Pancreas (tissue), 10 donors: ENCODE results near the gene CNKSR3. TPM values are rescaled to one million over a fixed set of nuclear protein-coding genes. Genes with fewer than 3 reads are reported as not detected.

Source experiments
- ATAC-seq, 4 donors: fragments of 200-7000 bp; cut with Tn5 transposase; one replicate each; pipeline versions ENCODE4 v1.8.0 to v1.9.1; 2020; ENCODE audit warnings: mild to moderate bottlenecking in 4 of 4, moderate library complexity in 4 of 4
- DNase-seq, 6 donors: peaks; one replicate each; pipeline ENCODE4 v3.0.0-alpha.2; 2020
- FAIRE-seq: peaks from 2 replicates; lab custom pipeline; 2012; peaks lifted over from hg19 to GRCh38; lab: Jason Lieb, UNC
- H3K27ac ChIP-seq, 4 donors: fragments of 200-600 bp; sonication (generic); 1 replicate in 3 of 4; 2 replicates in 1 of 4; pipeline versions ENCODE4 v1.5.0 to v1.8.0; 2020
- H3K27me3 ChIP-seq, 4 donors: fragments of 200-600 bp; one replicate each; pipeline ENCODE4 v1.8.0; 2021
- H3K36me3 ChIP-seq, 3 donors: fragments of 200-600 bp; sonication (generic) in 1 of 3; one replicate each; pipeline versions ENCODE4 v1.5.0 to v1.8.0; 2020 to 2021
- H3K4me1 ChIP-seq, 3 donors: fragments of 200-600 bp; one replicate each; pipeline ENCODE4 v1.8.0; 2021
- H3K4me3 ChIP-seq, 4 donors: fragments of 200-600 bp; sonication (generic) in 2 of 4; one replicate each; pipeline versions ENCODE4 v1.5.0 to v1.8.0; 2020 to 2021
- H3K9me3 ChIP-seq, 4 donors: fragments of 200-600 bp; one replicate each; pipeline ENCODE4 v1.8.0; 2021
- WGBS, 2 donors: extraction: QIAGEN DNeasy Blood & Tissue Kit; methylation state at CpG; one replicate each; pipeline ENCODE4 v1.1.7; 2013; 5-methylcytosine and 5-hydroxymethylcytosine counted together
- intact Hi-C, 3 donors: fragments of 100-400 bp; cut with DNase I; formaldehyde crosslinking; loops; one replicate each; pipeline versions ENCODE4 v1.11.1 to v1.14.2; 2022
- polyA plus RNA-seq, 2 donors: library from polyadenylated mRNA; stranded (reverse); fragments of 200-250 nt; gene quantifications; one replicate each; pipeline ENCODE4 v1.2.3, GENCODE V29; 2013
- total RNA-seq, 6 donors: library from RNA; stranded (reverse); fragmentation: NEBNext Ultra II Directional in 4 of 6; extraction: Animal tissue kit (Norgen Biotek cat#: 25700) in 4 of 6; gene quantifications; one replicate each; pipeline versions ENCODE4 v1.2.1 to v1.2.4, GENCODE V29; 2021 to 2023
- TF ChIP-seq, protein P1 (sequence below), 4 donors: fragments of 200-600 bp; sonication (generic) in 3 of 4; IDR thresholded peaks; one replicate each; pipeline versions ENCODE4 v1.5.0 to v1.8.0; 2021; ENCODE audit warnings: antibody characterized with exemption in 4 of 4
- donor health status: healthy with polysubstance abuse.
- donor health status: DM: no; HTN: no; CAD: no; lungs with moderate emphysema.
- donor health status: DM: no; HTN: no; CAD: no.
- donor health status: control.
- donor health status: control.
- donor health status: Bipolar disorder and iron deficiency.
- donor health status: DM: yes; HTN: yes; CAD: no.
- donor health status: DM: no; HTN: no; CAD: no.
- donor health status: DM: no; HTN: no; CAD: no.
- donor health status: DM: yes; HTN: yes; CAD: no.

Gene CNKSR3
- total and polyA plus RNA-seq, 8 donors: 7.6 to 24.2 (median 18.6) TPM

DNA sequence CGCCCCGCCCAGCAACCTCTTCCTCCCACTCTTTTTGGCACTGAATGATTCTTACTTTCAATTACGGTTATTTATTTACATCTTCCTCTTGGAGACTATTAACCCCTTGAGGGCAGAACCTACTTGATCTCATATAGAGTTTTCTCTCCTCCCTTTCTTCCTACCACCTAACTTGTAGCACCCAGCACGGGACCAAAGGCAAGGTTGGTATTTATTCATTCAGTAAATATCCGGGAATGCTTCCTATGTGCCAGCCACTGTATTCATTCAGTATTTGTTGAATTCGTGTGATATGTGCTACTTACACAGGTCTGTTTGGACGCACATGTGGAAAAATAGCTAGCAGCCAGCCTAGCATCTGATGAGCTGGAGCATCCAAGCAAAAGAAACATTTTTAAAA, 1.3 kb upstream of the CNKSR3 start:
- intact Hi-C loops: no loop called here
- H3K4me3 ChIP-seq: peak overlapping the region in 2 of 4 donors; percentile 22 to 27
- no peaks in the 10 kb centered on the region for H3K36me3 ChIP-seq
- FAIRE-seq: no peak
- no peak for ATAC-seq
- no peaks in the 10 kb centered on the region for H3K27me3 ChIP-seq
- peak overlapping the region; percentile 43 to 75 (median 60) for H3K27ac ChIP-seq
- TF ChIP-seq, protein P1, sequence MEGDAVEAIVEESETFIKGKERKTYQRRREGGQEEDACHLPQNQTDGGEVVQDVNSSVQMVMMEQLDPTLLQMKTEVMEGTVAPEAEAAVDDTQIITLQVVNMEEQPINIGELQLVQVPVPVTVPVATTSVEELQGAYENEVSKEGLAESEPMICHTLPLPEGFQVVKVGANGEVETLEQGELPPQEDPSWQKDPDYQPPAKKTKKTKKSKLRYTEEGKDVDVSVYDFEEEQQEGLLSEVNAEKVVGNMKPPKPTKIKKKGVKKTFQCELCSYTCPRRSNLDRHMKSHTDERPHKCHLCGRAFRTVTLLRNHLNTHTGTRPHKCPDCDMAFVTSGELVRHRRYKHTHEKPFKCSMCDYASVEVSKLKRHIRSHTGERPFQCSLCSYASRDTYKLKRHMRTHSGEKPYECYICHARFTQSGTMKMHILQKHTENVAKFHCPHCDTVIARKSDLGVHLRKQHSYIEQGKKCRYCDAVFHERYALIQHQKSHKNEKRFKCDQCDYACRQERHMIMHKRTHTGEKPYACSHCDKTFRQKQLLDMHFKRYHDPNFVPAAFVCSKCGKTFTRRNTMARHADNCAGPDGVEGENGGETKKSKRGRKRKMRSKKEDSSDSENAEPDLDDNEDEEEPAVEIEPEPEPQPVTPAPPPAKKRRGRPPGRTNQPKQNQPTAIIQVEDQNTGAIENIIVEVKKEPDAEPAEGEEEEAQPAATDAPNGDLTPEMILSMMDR (IDR thresholded peaks at IDR 0.05): no peak
- H3K9me3 ChIP-seq: no peaks in the 10 kb centered on the region
- 5 to 6% methylated on average over 6 to 7 of the region's 7 CpGs for WGBS, 2 donors
- peaks cover 5 to 20% (median 15%) of the 10 kb centered on the region in 3 donors for H3K4me1 ChIP-seq
- DNase-seq: no peak

- H3K27me3 ChIP-seq: no peaks in the 10 kb centered on the region
- TF ChIP-seq, protein P1 (IDR thresholded peaks at IDR 0.05): no peak
- H3K9me3 ChIP-seq: no peaks in the 10 kb centered on the region
- 0% methylated on average over 49 to 55 of the region's 55 CpGs for WGBS, 2 donors
- peak; percentile 34 to 87 (median 56) for DNase-seq
- intact Hi-C loops: loop anchor here in 1 of 3 donors (10.0 kb wide), 1 partner anchor 105 kb away; no protein-coding TSS in a partner anchor
- peak overlapping the region; percentile 86 to 98 (median 96) for H3K27ac ChIP-seq
- H3K36me3 ChIP-seq: no peaks in the 10 kb centered on the region
- H3K4me1 ChIP-seq: peaks cover 12 to 31% (median 15%) of the 10 kb centered on the region in 3 donors
- H3K4me3 ChIP-seq: peak overlapping the region; percentile 76 to 90 (median 81)
- ATAC-seq: peak; percentile 5 to 13 (median 12)
- FAIRE-seq: no peak
These were observed 903 bp downstream of the CNKSR3 start for GRCh38 chr6:154509421-154510143.

GRCh38 chr6:154508573-154509375, 1.7 kb downstream of the CNKSR3 start:
- DNase-seq (no peak), ATAC-seq (peak in 2 of 4 donors; percentile 1 to 6), FAIRE-seq (no peak)
- no peaks in the 10 kb centered on the region for H3K36me3 ChIP-seq
- H3K9me3 ChIP-seq: no peaks in the 10 kb centered on the region
- H3K27me3 ChIP-seq: no peaks in the 10 kb centered on the region
- H3K27ac ChIP-seq: peak overlapping the region; percentile 3 to 98 (median 92)
- intact Hi-C loops: loop anchor here in 1 of 3 donors (10.0 kb wide), 1 partner anchor 106 kb away; no protein-coding TSS in a partner anchor
- peaks cover 12 to 36% (median 12%) of the 10 kb centered on the region in 3 donors for H3K4me1 ChIP-seq
- H3K4me3 ChIP-seq: peak overlapping the region; percentile 76 to 90 (median 81)
- 3 to 7% methylated on average over 14 of the region's 14 CpGs for WGBS, 2 donors
- TF ChIP-seq, protein P1 (IDR thresholded peaks at IDR 0.05): no peak

DNA sequence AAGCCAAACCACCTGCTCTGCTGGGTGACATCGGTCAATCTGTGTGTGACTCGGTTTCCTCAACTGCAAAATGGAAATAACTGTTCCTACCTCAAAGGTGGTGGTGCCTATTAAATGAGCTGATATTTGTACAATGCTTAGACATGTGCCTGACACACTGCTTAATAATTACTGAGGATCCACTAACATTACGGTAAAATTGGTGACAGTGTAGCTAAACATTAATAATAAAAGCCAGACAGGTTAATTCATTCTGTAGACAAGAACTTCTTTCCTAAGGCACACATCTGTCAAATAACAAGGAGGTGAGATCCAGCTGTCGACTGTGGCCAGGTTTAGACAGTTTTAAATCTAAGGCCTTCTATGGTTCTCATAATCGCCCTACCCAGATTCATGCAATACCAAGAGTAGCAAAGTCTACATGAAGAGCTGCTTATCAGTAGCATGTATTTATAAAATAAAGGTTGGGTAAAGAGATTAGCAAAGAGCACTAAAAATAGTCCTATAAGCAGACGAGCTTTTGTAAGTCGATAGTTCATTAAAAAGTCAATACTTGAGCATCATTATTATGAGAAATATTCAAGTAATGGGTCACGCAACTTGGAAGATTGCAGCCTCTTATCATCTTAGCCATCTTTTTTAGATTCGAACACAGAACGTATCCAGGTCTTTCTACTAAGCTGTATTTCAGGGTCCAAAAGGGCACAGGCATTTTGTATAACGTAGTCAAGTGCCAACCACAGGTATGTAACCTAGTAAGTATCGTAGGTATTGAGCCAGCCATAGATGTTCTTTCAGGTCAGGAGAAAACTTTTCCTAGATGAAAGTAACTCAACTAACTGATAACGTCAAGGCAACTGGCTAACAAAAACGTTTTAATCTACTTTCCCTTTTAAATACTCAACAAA, 3.2 kb downstream of the CNKSR3 start:
- TF ChIP-seq, protein P1 (IDR thresholded peaks at IDR 0.05): no peak
- Histone ChIP-seq H3K4me1 (peaks cover 4 to 29% (median 9%) of the 10 kb centered on the region in 3 donors), H3K9me3 (no peaks in the 10 kb centered on the region), H3K4me3 (peak overlapping the region in 2 of 4 donors; percentile 77 to 90), H3K27me3 (no peaks in the 10 kb centered on the region), H3K27ac (peak overlapping the region in 2 of 4 donors; percentile 97 to 98), H3K36me3 (no peaks in the 10 kb centered on the region)
- FAIRE-seq: no peak
- ATAC-seq: no peak
- no peak for DNase-seq
- WGBS, 2 donors: 20 to 22% methylated on average over 14 of the region's 14 CpGs
- intact Hi-C loops: loop anchor here in 1 of 3 donors (10.0 kb wide), 1 partner anchor 108 kb away; no protein-coding TSS in a partner anchor
